GM12878 (cell line): ENCODE measurements around the gene FAM186B. TPM values are rescaled to one million over a fixed set of nuclear protein-coding genes. Genes with fewer than 3 reads are reported as not detected.

Source experiments
- ATAC-seq: fragments of 200-7000 bp; cut with Tn5 transposase; 3 replicates; pipeline ENCODE4 v1.9.1; 2020; ENCODE audit warnings: mild to moderate bottlenecking, moderate library complexity
- BruUV-seq: library from RNA; stranded (reverse); fragments of 400-500 nt; replicated peaks from 2 replicates; lab custom pipeline; 2021; lab: Mats Ljungman, UMichigan
- CTCF ChIA-PET: fragments of 300-600 bp; sonication (Branson Sonifier 250); formaldehyde crosslinking; extraction: SDS; loops from one replicate; lab custom pipeline; 2021; ENCODE audit warnings: inconsistent platforms; lab: Yijun Ruan, JAX
- POLR2A ChIA-PET: fragments of 350-600 bp; formaldehyde crosslinking; extraction: SDS; loops from one replicate; lab custom pipeline; 2021; ENCODE audit warnings: inconsistent platforms; lab: Charles Lee
- RAD21 ChIA-PET: fragments of 300-600 bp; sonication (Branson Sonifier 250); formaldehyde crosslinking; loops from one replicate; lab custom pipeline; 2023; ENCODE audit warnings: antibody characterized with exemption; ENCODE audit not compliant: unreplicated experiment; lab: Charles Lee
- SMC1A ChIA-PET: fragments of 300-600 bp; sonication (Branson Sonifier 250); formaldehyde crosslinking; loops from one replicate; lab custom pipeline; 2023; ENCODE audit not compliant: unreplicated experiment, uncharacterized antibody; lab: Charles Lee
- DNase-seq: peaks from one replicate; pipeline ENCODE4 v3.0.0-alpha.2; 2011; ENCODE audit warnings: low read depth, low spot score
- FAIRE-seq: peaks from 3 replicates; lab custom pipeline; 2011; peaks lifted over from hg19 to GRCh38; lab: Jason Lieb, UNC
- H2AFZ ChIP-seq: 2 replicates; pipeline ENCODE4 v1.6.0; 2011; ENCODE audit warnings: low read depth, low read length, control low read depth; ENCODE audit not compliant: control insufficient read depth
- H3K27ac ChIP-seq: 2 replicates; pipeline ENCODE4 v1.5.1; 2011; ENCODE audit warnings: control low read depth; ENCODE audit not compliant: control insufficient read depth, insufficient read depth
- H3K27me3 ChIP-seq, 2 experiments: replicated peaks in 1 of 2; 2 replicates each; pipeline versions ENCODE4 v1.6.0 to v1.6.1; 2011; ENCODE audit warnings: low read length in 1 of 2; ENCODE audit not compliant: control insufficient read depth in 2 of 2, insufficient read depth in 2 of 2
- H3K36me3 ChIP-seq, 2 experiments: 2 replicates each; pipeline ENCODE4 v1.5.1; 2011; ENCODE audit warnings: low read length in 1 of 2; ENCODE audit not compliant: control insufficient read depth in 2 of 2, insufficient read depth in 2 of 2
- H3K4me1 ChIP-seq: 2 replicates; pipeline ENCODE4 v1.6.1; 2011; ENCODE audit warnings: mild to moderate bottlenecking, low read length, moderate library complexity, mixed read lengths; ENCODE audit not compliant: control insufficient read depth, insufficient read depth
- H3K4me2 ChIP-seq: 2 replicates; pipeline ENCODE4 v1.6.0; 2011; ENCODE audit warnings: control low read depth; ENCODE audit not compliant: control insufficient read depth, insufficient read depth
- H3K4me3 ChIP-seq: fragments of 200-600 bp; sonication (generic); 2 replicates; pipeline ENCODE4 v1.5.1; 2016
- H3K79me2 ChIP-seq: 2 replicates; pipeline ENCODE4 v1.6.0; 2011; ENCODE audit warnings: low read length; ENCODE audit not compliant: control insufficient read depth, insufficient read depth
- H3K9ac ChIP-seq: 2 replicates; pipeline ENCODE4 v1.8.0; 2011; ENCODE audit warnings: low read length, control low read depth, mixed read lengths; ENCODE audit not compliant: control insufficient read depth, insufficient read depth
- H3K9me3 ChIP-seq: replicated peaks from 3 replicates; pipeline ENCODE4 v1.5.1; 2011; ENCODE audit warnings: mild to moderate bottlenecking, low read length; ENCODE audit not compliant: control insufficient read depth, insufficient read depth
- H4K20me1 ChIP-seq: 2 replicates; pipeline ENCODE4 v1.6.0; 2011; ENCODE audit not compliant: control insufficient read depth, insufficient read depth
- BHLHE40 ChIP-seq, 2 experiments: fragments of 450-650 bp in 1 of 2; IDR thresholded peaks; 2 replicates each; pipeline ENCODE4 v1.6.1; 2011 to 2017; ENCODE audit warnings: low read depth in 2 of 2, borderline replicate concordance in 1 of 2, improper control_type of control experiment in 1 of 2, low read length in 1 of 2, mild to moderate bottlenecking in 1 of 2
- CBX5 ChIP-seq: sonication (generic); IDR thresholded peaks from 2 replicates; pipeline ENCODE4 v1.6.1; 2016; ENCODE audit warnings: low read depth, moderate library complexity, mild to moderate bottlenecking, inconsistent platforms
- CHD2 ChIP-seq: IDR thresholded peaks from 2 replicates; pipeline ENCODE4 v1.6.1; 2011; ENCODE audit warnings: low read depth, low read length, improper control_type of control experiment, borderline replicate concordance
- EED ChIP-seq: sonication (generic); IDR thresholded peaks from 2 replicates; pipeline ENCODE4 v1.6.1; 2016; ENCODE audit warnings: antibody characterized with exemption, low read depth
- GATAD2B ChIP-seq: fragments of 450-650 bp; conservative IDR thresholded peaks from 2 replicates; pipeline ENCODE4 v1.6.1; 2017; ENCODE audit warnings: low read depth, mild to moderate bottlenecking, moderate library complexity
- IKZF1 ChIP-seq: fragments of 450-650 bp; conservative IDR thresholded peaks from 2 replicates; pipeline ENCODE4 v1.6.1; 2017; ENCODE audit warnings: antibody characterized with exemption, mild to moderate bottlenecking
- IKZF2 ChIP-seq, 2 experiments: fragments of 450-650 bp; IDR thresholded peaks; 2 replicates each; pipeline ENCODE4 v1.6.1; 2017; ENCODE audit warnings: mild to moderate bottlenecking in 2 of 2, moderate library complexity in 2 of 2
- JUNB ChIP-seq: IDR thresholded peaks from 2 replicates; pipeline ENCODE4 v1.6.1; 2016; ENCODE audit warnings: antibody characterized with exemption, mild to moderate bottlenecking
- KDM1A ChIP-seq: fragments of 200-600 bp; sonication (generic); IDR thresholded peaks from 2 replicates; pipeline ENCODE4 v1.6.1; 2016; ENCODE audit warnings: borderline replicate concordance
- RAD21 ChIP-seq: IDR thresholded peaks from 2 replicates; pipeline ENCODE4 v1.6.1; 2011; ENCODE audit warnings: mild to moderate bottlenecking, low read depth, low read length, moderate library complexity; ENCODE audit not compliant: insufficient read depth
- RFX5 ChIP-seq: IDR thresholded peaks from 2 replicates; pipeline ENCODE4 v1.6.1; 2011; ENCODE audit warnings: low read depth, low read length, improper control_type of control experiment
- TCF3 ChIP-seq: IDR thresholded peaks from 2 replicates; pipeline ENCODE4 v1.6.1; 2012; ENCODE audit warnings: low read depth, mild to moderate bottlenecking, low read length, borderline replicate concordance; ENCODE audit not compliant: insufficient read depth
- YY1 ChIP-seq: IDR thresholded peaks from 2 replicates; pipeline ENCODE4 v1.6.1; 2011; ENCODE audit warnings: low read depth, mild to moderate bottlenecking, low read length
- ZNF274 ChIP-seq: IDR thresholded peaks from one replicate; pipeline ENCODE4 v1.8.0; 2011; ENCODE audit not compliant: insufficient read length, insufficient read depth
- ZZZ3 ChIP-seq: IDR thresholded peaks from 2 replicates; pipeline ENCODE4 v1.6.1; 2011; ENCODE audit warnings: low read depth; ENCODE audit not compliant: control insufficient read depth, insufficient read length
- WGBS: methylation state at CpG from one replicate; pipeline ENCODE4 v1.1.6; 2016; ENCODE audit warnings: low lambda C conversion rate; ENCODE audit not compliant: insufficient replicate concordance, insufficient coverage; ENCODE audit errors: missing lambda C conversion rate; 5-methylcytosine and 5-hydroxymethylcytosine counted together
- in situ Hi-C: fragments of 300-500 bp; cut with MboI; formaldehyde crosslinking; loops from 9 replicates; pipeline ENCODE4 v1.14.3; 2018; ENCODE audit warnings: mixed read lengths
- intact Hi-C: fragments of 100-400 bp; cut with micrococcal nuclease; formaldehyde crosslinking; loops from one replicate; pipeline ENCODE4 v1.14.2; 2022; ENCODE audit not compliant: unreplicated experiment
- polyA plus RNA-seq, 11 experiments: library from polyadenylated mRNA; depleted of rRNA in 4 of 11; unstranded in 6 of 11; stranded (reverse) in 5 of 11; fragments of >200 nt; fragmentation: Nextera tagmentation in 4 of 11; fragmentation: Illumina TruSeq in 1 of 11; extraction: Ambion mirVana in 4 of 11; extraction: Trizol in 1 of 11; gene quantifications; 1 replicate in 1 of 11; 2 replicates in 10 of 11; pipeline versions ENCODE4 v1.2.1 to v1.2.3, GENCODE V29; 2011 to 2016; ENCODE audit warnings: inconsistent platforms in 2 of 11, missing spikeins in 2 of 11, low read depth in 1 of 11
- total RNA-seq, 4 experiments: library from RNA; depleted of rRNA in 3 of 4; stranded (reverse); fragments of >200 nt in 3 of 4; fragmentation: Illumina TruSeq in 1 of 4; extraction: Trizol in 1 of 4; gene quantifications; 2 replicates each; pipeline versions ENCODE4 v1.2.1 to v1.2.3, GENCODE V29; 2013 to 2021
- TF ChIP-seq, protein P1 (sequence below): fragments of 450-650 bp; conservative IDR thresholded peaks from 2 replicates; pipeline ENCODE4 v1.6.1; 2017; ENCODE audit warnings: mild to moderate bottlenecking, moderate library complexity
- TF ChIP-seq, protein P2 (sequence below), 3 experiments: IDR thresholded peaks in 2 of 3; conservative IDR thresholded peaks in 1 of 3; 2 replicates each; pipeline ENCODE4 v1.5.1; 2011; ENCODE audit warnings: low read depth in 3 of 3, low read length in 3 of 3, mild to moderate bottlenecking in 3 of 3, control low read depth in 2 of 3, moderate library complexity in 2 of 3, inconsistent platforms in 1 of 3, mixed read lengths in 1 of 3; ENCODE audit not compliant: control insufficient read depth in 2 of 3, insufficient read depth in 1 of 3; ENCODE audit errors: extremely low read depth in 1 of 3

Gene FAM186B
- total and polyA plus RNA-seq, 10 of the 15 experiments (the other 5 are each of a cell fraction or from before 2014, with no cell fraction given): 0.13 to 0.79 (median 0.51) TPM

DNA sequence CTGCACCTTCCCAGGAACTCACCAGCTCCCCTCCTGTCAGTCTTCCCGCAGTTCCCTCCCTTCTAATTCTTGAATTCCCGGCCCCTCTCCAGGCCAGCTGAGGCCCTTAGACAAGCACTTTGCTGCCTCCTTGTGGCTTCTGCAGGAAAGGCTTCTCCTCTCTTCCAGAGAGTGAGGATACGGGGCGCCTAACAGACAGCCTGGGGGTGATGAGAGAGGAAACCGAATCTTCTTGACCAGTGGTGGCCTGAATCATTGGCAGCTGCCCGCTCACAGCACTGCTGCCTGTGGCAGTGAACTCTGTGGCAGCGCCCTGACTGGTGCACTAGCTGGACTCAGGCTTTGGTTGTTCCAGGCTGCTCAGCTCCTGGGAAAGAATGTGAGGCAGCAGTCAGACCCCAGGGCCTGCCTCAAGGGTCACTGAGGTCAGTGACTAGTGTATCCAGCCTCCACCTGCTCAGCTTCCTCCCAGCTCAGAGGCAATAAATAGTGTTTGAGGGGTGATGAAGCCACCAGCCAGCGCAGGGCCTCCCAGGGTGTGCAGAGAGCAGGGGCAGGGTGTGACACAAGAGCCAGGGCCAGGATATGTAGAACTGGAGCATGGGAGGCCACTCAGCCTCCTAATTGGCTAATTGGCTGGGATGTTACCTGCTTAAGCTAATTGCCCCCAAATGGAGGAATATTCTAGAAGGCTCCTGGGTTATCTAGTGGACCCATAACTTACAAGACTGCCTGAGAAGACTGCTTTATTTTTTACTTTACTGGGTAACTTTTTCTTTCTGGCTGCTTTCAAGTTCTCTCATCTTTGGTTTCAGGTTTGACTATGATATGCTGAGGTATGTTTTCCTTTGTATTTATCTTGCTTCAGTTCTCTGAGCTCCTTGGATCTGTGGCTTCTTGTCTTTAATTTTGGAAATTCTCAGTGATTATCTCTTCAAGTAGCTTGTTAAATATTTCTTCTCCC lies 24.6 kb downstream of the FAM186B start:
- no peaks in the 10 kb centered on the region for H3K9me3 ChIP-seq
- in situ Hi-C loops: no loop called here
- H3K27ac ChIP-seq: peak overlapping the region; percentile 41
- peak overlapping the region; percentile 46 for H3K4me2 ChIP-seq
- H3K4me3 ChIP-seq: peak overlapping the region; percentile 57; the same call in 1 of the 2 replicates
- peak overlapping the region; percentile 24 for H2AFZ ChIP-seq
- CTCF ChIA-PET: interaction anchor here (0.5 to 8.7 kb wide), 49 partner anchors 8 to 292 kb away, joined by 3 to 145 read pairs (median 4); partner anchors contain the start of genes DNAJC22, PRPF40B and TROAP
- WGBS: 16% methylated on average over 8 of the region's 8 CpGs
- H3K27me3 ChIP-seq: no peaks in the 10 kb centered on the region
- peak overlapping the region; percentile 27 for H3K9ac ChIP-seq
- peak; percentile 85 for FAIRE-seq
- RAD21 ChIA-PET: interaction anchor here (0.5 to 5.9 kb wide), 13 partner anchors 14 to 292 kb away, joined by 3 to 55 read pairs (median 5); partner anchors contain the start of genes FMNL3 and PRPF40B
- no peak for DNase-seq
- H4K20me1 ChIP-seq: no peaks in the 10 kb centered on the region
- H3K4me1 ChIP-seq: peaks cover 17% of the 10 kb centered on the region
- no TSS peak for BruUV-seq
- intact Hi-C loops: loop anchor here (1.0 to 2.0 kb wide), 2 partner anchors 42 to 223 kb away; partner anchors contain the start of gene PRPF40B
- SMC1A ChIA-PET: interaction anchor here (0.6 to 6.1 kb wide), 27 partner anchors 9 to 292 kb away, joined by 3 to 63 read pairs (median 4); partner anchors contain the start of gene PRPF40B
- POLR2A ChIA-PET: interaction anchor here (0.5 to 3.1 kb wide), 8 partner anchors 9 to 195 kb away, joined by 3 to 13 read pairs (median 4); partner anchors contain the start of genes PRPF40B and TMBIM6
- ATAC-seq: peak; percentile 92
- no peaks in the 10 kb centered on the region for H3K79me2 ChIP-seq
- H3K36me3 ChIP-seq: peaks cover 0 to 2% of the 10 kb centered on the region in 2 experiments; a peak in 2 of 4 replicates
- TF ChIP-seq CBX5 (no peak), EED (0 out of 2 replicates have a peak, but pooled peaks have one; percentile 27), GATAD2B (0 out of 2 replicates have a peak, but pooled peaks have one; percentile 6), RAD21 (peak; percentile 88), JUNB (0 out of 2 replicates have a peak, but pooled peaks have one; percentile 27), IKZF2 (IDR thresholded peaks at IDR 0.05) (0 out of 4 replicates have a peak, but pooled peaks of 1 of the 2 experiments have one; percentile 25), RFX5 (no peak), IKZF1 (peak; percentile 56), KDM1A (no peak), YY1 (peak; percentile 33; the same call in 1 of the 2 replicates), CHD2 (no peak), BHLHE40 (IDR thresholded peaks at IDR 0.05; ENCODE audit: borderline replicate concordance in 1 of 2, low read depth in 2 of 2, low read length in 1 of 2) (no peak), TCF3 (0 out of 2 replicates have a peak, but pooled peaks have one; percentile 28), ZZZ3 (no peak), ZNF274 (no peak)
- TF ChIP-seq, protein P1, sequence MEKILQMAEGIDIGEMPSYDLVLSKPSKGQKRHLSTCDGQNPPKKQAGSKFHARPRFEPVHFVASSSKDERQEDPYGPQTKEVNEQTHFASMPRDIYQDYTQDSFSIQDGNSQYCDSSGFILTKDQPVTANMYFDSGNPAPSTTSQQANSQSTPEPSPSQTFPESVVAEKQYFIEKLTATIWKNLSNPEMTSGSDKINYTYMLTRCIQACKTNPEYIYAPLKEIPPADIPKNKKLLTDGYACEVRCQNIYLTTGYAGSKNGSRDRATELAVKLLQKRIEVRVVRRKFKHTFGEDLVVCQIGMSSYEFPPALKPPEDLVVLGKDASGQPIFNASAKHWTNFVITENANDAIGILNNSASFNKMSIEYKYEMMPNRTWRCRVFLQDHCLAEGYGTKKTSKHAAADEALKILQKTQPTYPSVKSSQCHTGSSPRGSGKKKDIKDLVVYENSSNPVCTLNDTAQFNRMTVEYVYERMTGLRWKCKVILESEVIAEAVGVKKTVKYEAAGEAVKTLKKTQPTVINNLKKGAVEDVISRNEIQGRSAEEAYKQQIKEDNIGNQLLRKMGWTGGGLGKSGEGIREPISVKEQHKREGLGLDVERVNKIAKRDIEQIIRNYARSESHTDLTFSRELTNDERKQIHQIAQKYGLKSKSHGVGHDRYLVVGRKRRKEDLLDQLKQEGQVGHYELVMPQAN: 0 out of 2 replicates have a peak, but pooled peaks have one; percentile 22
- TF ChIP-seq, protein P2, sequence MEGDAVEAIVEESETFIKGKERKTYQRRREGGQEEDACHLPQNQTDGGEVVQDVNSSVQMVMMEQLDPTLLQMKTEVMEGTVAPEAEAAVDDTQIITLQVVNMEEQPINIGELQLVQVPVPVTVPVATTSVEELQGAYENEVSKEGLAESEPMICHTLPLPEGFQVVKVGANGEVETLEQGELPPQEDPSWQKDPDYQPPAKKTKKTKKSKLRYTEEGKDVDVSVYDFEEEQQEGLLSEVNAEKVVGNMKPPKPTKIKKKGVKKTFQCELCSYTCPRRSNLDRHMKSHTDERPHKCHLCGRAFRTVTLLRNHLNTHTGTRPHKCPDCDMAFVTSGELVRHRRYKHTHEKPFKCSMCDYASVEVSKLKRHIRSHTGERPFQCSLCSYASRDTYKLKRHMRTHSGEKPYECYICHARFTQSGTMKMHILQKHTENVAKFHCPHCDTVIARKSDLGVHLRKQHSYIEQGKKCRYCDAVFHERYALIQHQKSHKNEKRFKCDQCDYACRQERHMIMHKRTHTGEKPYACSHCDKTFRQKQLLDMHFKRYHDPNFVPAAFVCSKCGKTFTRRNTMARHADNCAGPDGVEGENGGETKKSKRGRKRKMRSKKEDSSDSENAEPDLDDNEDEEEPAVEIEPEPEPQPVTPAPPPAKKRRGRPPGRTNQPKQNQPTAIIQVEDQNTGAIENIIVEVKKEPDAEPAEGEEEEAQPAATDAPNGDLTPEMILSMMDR (IDR thresholded peaks at IDR 0.05 in 2 of 3, conservative IDR thresholded peaks at IDR 0.05 in 1 of 3; ENCODE audit: control insufficient read depth in 2 of 3, extremely low read depth in 1 of 3, insufficient read depth in 1 of 3, low read depth in 3 of 3, low read length in 3 of 3): peak; percentile 89 to 92 (median 90)
